H54 (cell line): ENCODE data around the gene GIMAP7.
"Not testable (repeated sequence)": the region's sequence is repeated elsewhere in the genome, so short reads cannot be mapped to it uniquely, and the experiment has no call there.

Experiments
- DNase-seq: peaks from one replicate; pipeline ENCODE4 v3.0.0; 2011; ENCODE audit warnings: low spot score, mixed read lengths; ENCODE audit not compliant: insufficient read length
- FAIRE-seq: peaks from 3 replicates; lab custom pipeline; 2011; peaks lifted over from hg19 to GRCh38; lab: Jason Lieb, UNC
- POLR2A ChIP-seq: IDR thresholded peaks from 2 replicates; pipeline ENCODE4 v1.6.1; 2011; ENCODE audit warnings: low read depth, mild to moderate bottlenecking, low read length

Gene GIMAP7

DNA sequence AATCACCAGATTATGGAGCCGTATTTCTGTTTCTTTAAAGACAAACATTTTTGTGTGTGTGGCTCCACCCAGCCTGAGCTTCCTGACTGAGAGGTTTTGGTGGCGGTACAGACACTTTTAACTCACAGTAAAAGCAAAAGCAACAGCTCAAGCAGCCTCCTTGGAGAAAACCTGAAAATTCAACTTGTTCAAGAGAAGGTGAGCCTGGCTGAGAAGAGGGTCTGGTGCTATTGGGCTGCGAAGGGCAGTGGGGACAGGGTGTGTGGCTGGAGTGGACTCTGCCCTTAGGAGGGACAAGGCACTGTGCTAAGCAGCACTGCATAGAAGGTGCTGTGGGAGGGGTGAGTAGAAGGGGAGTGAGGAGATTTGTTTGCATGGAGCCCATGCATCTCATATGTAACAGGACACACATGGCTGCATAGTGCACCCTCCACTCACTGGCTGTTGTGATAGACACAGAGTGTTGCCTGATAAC lies at the start of gene GIMAP7:
GIMAP7 (plus strand) TSS at position 125 of the 475 bp plus-strand sequence. CDS start 5,103 bp downstream, outside the sequence.
- FAIRE-seq (no peak), DNase-seq (no peak)
- TF ChIP-seq POLR2A: no peak

DNA sequence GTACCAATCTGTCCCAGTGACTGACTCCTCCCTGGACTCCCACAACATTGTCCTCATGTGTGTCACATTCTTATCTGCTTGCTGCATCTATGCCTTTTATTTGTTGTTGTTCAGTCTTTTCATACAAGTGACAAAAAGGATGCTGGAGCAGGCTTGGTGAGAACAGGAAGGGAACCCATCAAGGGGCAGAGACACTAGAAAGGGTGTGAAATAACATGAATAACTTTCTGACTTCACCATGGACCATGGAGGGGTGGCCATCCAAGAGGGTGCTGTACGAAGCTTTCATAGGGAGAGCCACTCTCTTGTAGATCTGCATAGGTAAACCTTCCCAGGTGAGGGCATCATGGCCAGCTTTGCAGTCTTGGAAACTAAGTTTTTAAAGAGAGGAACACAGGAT lies 49.7 kb upstream of the GIMAP7 start:
- FAIRE-seq: no peak
- no peak for DNase-seq
- TF ChIP-seq POLR2A: no peak

DNA sequence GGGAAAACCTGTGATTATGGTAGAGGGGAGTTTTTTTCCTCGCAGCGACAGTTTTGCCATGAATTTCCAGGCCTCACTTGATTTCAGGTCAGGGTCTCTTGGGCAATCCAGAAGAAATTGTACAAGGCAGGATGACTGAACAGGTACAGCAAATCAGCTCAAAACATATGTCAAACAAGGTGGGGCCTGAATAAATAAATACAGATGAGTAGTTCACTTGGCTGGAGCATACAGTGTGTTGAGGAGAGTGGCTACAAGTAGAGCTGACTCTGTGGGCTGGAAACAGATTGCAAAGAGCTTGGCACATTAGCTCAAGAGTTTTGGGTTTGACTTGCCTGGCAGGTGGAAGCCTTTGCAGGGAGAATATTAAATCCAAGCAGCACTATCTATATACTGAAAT lies 49.3 kb upstream of the GIMAP7 start:
- no peak for DNase-seq
- FAIRE-seq: no peak
- no peak for TF ChIP-seq POLR2A

DNA sequence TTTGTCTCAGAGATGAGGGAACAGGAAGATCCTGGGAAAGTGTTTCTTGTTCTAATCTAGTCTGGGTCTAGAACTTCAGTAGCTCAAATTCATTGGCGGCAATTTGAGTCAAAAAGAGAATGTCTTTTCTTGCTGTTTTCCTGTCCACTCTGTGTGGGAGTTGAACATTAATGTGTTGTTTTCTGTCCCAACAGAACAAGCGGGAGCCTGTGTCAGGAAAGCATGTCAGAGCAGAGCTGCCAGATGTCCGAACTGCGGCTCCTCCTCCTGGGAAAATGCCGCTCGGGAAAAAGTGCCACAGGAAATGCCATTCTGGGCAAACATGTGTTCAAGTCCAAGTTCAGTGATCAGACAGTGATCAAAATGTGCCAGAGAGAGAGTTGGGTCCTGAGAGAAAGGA lies 48.2 kb upstream of the GIMAP7 start:
- DNase-seq: no peak
- FAIRE-seq: no peak
- TF ChIP-seq POLR2A: no peak

DNA sequence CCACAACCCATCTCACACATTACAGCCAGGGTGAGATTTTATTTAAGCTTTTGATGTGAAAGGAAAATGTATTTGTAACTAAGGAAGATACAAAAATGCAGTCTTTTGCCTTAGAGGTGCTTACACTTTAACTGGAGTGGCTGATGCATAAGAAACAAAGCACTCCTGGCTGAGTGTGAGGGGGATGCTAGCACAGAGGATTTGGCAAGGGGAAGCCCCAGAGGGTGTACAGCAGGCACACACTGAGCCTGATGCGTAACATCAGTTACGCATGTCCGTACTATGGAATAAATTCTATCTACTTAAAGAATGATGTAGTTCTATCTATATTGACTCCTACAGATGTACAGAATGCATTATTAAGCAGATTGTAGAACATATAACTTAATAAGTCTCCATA lies 46.4 kb upstream of the GIMAP7 start:
- no peak for TF ChIP-seq POLR2A
- no peak for DNase-seq
- FAIRE-seq: no peak

DNA sequence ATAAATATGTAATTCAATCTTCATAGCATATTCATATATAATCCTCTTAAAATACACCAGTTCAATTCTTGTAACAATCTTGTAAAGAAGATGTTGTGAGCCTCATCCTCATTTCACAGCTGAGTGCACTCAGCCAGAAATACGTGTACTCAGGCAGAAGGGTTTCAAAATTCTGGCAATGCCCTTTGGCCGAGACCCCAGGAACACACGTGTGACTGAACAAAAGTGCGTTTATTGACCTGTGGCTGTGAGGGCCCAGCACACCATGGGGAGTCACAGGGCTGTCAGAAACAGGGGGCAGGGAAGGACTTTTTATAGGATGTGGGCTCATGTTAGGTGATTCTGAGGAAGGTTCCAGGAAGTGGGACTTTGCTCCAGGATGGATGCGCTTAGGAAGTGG lies 42.8 kb upstream of the GIMAP7 start:
- DNase-seq (no peak), FAIRE-seq (no peak)
- TF ChIP-seq POLR2A: no peak

DNA sequence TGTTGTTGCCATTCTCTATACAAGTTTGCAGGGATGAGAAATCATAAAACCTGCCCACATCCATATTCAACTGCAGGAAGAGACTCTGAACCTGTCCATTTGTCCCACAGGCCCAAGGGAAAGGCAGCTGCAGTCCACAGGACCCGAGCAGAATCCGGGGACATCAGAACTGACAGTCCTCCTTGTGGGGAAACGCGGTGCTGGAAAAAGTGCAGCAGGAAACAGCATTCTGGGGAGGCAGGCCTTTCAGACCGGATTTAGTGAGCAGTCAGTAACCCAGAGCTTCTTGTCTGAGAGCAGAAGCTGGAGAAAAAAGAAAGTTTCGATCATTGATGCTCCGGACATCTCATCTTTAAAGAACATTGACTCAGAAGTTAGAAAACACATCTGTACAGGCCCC lies 40.8 kb upstream of the GIMAP7 start:
- no peak for TF ChIP-seq POLR2A
- FAIRE-seq (no peak), DNase-seq (no peak)

DNA sequence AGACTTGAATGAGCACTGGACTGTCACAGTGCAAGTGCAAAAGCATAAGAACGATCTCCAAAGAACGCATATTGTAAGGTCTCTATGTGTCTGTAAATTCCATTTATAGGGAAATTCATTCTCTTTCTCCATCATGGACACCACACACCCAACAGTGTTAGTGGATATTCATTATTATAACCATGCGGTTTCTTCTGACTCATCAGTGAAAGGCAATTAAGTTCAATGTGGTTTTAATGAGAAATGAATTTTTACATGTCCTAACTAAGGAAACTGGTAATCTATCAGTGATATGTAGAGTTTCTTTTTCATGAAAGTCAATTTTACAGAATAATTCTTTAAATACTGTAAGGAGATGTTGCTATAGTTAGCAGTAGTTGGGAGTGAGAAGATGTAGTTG lies 38.4 kb upstream of the GIMAP7 start:
- FAIRE-seq (no peak), DNase-seq (no peak)
- TF ChIP-seq POLR2A: no peak

DNA sequence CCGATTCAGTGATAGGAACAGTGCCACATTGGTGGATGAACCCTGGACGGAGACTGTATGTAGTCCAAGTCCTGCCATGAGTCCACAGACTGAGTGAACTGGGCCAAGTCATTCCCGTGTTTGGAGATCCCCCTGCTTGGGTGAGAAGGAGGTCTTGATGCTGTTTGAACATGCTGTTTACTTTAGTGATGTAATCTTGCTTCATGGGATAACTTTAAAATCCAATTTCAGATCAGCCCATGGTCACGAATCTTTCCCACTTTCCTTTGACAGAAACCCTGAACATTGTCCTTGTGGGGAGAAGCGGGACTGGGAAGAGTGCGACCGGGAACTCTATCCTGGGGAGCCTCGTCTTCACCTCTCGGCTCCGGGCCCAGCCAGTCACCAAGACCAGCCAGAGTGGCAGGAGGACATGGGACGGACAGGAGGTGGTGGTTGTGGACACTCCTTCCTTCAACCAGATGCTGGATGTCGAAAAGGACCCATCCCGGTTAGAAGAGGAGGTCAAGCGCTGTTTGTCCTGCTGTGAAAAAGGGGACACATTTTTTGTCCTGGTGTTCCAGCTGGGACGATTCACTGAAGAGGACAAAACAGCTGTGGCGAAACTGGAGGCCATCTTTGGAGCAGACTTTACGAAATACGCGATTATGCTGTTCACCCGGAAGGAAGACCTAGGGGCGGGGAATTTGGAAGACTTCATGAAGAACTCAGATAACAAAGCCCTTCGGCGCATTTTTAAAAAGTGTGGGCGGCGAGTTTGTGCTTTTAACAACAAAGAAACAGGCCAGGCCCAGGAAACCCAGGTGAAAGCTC lies 37.6 kb upstream of the GIMAP7 start:
- DNase-seq (no peak), FAIRE-seq (no peak)
- no peak for TF ChIP-seq POLR2A

DNA sequence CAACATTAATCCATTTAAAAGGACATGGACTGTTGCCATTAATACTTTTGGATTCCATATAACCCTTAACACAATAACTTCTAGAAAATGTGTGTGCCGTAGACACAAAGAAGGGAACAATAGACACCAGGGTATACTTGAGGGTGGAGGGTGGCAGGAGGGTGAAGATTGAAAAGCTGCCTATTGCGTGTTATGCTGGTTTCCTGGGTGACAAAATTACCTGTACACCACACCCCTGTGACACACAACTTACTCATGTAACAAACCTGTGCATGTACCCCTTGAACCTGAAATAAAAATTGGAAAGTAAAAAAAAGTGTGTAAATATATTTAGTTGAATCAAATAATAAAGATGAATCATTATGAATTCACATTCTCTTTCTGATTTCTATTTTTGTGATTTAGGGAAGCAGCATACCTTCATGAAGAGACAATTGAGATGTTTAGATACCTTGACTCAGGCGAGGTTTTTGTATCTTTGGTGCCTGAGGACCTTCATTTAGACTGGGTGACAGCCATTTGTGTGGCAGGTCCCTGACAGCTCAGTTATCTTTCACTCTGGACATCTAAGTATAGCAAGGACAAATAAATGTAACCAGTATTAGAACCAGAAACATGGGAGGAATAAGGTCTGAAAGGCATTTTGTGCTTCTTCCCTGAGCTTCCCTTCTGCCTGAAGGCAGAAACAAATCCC lies 35.5 kb upstream of the GIMAP7 start:
- no peak for FAIRE-seq
- no peak for TF ChIP-seq POLR2A
- DNase-seq: no peak

DNA sequence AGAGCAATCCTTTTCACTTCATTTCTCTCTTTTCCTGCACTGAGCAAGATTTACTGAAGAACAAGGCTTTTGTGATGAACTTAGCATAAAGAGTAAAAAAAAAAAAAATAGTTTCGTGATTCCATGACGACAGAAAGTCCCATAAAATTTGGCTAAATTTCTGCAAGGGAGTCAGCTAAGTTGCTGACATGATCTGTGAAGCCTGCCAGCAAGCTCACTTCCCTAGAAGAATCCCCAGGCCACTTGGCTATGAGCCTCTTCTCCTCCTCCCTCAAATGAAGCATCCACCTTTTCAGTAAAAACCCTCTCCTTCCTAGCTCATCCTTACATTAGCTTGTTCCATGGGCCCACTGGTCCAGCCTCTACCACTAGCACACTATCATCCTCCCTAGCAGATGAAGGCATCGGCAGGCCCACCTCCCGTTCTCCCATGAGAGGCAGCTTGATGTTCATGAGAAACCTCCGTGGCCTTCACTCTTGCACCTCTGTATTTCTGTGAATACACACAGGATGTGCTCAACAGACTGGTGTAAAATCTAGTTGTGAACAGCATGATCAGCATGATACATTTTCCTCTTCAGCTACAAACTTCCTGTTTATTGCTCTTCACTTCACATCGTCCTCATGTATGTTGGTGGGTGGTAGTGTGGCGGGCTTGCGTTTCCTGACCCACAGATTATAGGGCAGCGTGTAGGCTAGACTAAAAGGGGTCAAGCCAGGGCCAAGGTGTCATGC lies 33.3 kb upstream of the GIMAP7 start:
- DNase-seq (no peak), FAIRE-seq (no peak)
- no peak for TF ChIP-seq POLR2A

DNA sequence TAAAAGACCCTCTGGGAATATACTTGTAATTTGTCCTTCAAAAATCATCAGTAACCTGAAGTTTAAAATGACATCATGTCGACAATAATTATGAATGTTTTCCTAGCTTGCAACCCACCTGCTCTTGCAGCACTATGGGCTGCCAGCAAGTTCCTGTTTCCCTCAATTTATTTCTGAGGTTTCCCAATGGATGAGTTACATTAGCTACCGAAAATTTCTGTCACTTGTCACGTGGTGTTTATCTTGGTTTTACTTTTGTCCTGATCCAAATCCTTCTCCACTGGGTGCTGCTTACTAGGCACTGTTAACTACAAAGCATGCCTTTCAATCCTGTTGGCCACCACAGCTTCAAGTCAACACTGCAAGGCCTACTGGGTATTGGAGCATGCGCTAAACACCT lies 32.8 kb upstream of the GIMAP7 start:
- FAIRE-seq: no peak
- no peak for DNase-seq
- TF ChIP-seq POLR2A: no peak

DNA sequence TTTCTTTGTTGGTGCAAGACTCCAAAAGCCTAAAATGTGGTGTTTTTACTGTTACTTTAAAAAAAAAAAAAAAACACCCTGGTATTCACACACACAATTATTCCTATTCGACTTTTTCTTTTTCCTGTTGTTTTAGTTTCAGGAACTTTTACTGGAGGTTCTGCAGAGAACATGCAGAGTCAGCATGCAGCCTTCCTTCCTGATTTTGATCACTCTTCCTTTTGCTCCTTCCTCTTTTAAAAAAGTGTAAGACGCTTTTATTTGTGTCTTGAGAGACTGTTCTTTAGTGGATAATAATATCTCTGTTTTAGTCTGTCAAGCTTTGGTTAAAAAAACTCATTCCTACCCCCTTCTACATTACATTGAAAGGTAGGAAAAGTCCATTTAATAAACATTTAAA lies 31.2 kb upstream of the GIMAP7 start:
- not testable (repeated sequence) for DNase-seq, FAIRE-seq

DNA sequence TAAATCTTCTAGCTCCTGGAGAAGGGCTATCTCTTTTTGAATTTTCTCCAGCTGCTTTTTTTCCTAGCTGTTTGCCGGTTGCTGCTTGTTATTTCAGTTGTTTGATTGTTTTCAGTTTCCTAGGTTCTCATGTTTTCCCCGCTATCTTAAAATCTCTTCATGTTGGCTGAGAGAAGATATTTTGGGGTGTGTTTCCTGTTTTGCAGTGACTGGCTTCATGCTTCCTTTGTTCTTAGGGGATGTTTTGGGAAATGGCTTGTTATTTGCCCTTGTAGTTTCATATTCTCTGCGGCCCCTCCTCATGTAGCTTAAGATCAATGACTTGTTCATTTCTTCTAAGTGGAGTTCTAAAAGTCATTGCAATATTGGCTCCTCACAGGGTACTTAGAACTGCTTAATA lies 30.6 kb upstream of the GIMAP7 start:
- DNase-seq: not testable (repeated sequence)

DNA sequence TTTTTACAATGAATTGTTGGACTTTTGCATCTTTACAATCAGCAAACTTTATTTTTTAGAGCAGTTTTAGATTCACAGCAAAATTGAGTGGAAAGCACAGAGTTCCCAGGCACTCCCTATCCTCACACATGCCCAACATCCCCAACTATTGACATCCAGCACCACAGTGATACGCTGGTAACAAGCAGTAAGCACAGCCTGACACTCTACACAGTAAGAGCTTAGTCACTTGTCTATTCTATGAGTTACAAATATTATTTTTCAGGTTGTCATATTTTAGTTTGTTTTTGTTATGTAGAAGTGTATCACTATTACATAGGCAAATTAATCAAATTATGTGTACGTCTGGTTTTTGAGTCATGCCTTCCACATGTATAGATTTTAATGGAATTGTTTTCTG lies 27.0 kb upstream of the GIMAP7 start:
- no peak for TF ChIP-seq POLR2A
- FAIRE-seq: no peak

More for the DNA sequence above, 30.6 kb upstream of the GIMAP7 start:
- not testable (repeated sequence) for FAIRE-seq

More for the DNA sequence above, 27.0 kb upstream of the GIMAP7 start:
- DNase-seq: no peak
